Stimulated activated memory B cell treated with anti-CD40 and anti-IgM and Interleukin-4, amounts not matched to agents 10 μg/mL and 1 μg/mL and 100 μg/mL, for 72 hours (primary cell): ENCODE results near the gene POP5.
"Not testable (repeated sequence)": the region's sequence is repeated elsewhere in the genome, so short reads cannot be mapped to it uniquely, and the experiment has no call there.

Experiments used
- ATAC-seq: fragments of 150-1000 bp; cut with Tn5 transposase; 2 replicates; pipeline ENCODE4 v1.10.0; 2021
- H3K27ac Mint-ChIP-seq: one replicate; pipeline ENCODE4 v1.8.0; 2022; ENCODE audit warnings: mild to moderate bottlenecking, mixed read lengths
- H3K27me3 Mint-ChIP-seq: one replicate; pipeline ENCODE4 v1.8.0; 2022; ENCODE audit warnings: mixed read lengths
- H3K36me3 Mint-ChIP-seq: one replicate; pipeline ENCODE4 v1.8.0; 2022; ENCODE audit warnings: mixed read lengths
- H3K4me1 Mint-ChIP-seq: one replicate; pipeline ENCODE4 v1.8.0; 2022; ENCODE audit warnings: mixed read lengths
- H3K4me3 Mint-ChIP-seq: one replicate; pipeline ENCODE4 v1.8.0; 2022; ENCODE audit warnings: mild to moderate bottlenecking, moderate library complexity, mixed read lengths
- H3K9me3 Mint-ChIP-seq: one replicate; pipeline ENCODE4 v1.8.0; 2022; ENCODE audit warnings: mixed read lengths

Gene POP5

DNA sequence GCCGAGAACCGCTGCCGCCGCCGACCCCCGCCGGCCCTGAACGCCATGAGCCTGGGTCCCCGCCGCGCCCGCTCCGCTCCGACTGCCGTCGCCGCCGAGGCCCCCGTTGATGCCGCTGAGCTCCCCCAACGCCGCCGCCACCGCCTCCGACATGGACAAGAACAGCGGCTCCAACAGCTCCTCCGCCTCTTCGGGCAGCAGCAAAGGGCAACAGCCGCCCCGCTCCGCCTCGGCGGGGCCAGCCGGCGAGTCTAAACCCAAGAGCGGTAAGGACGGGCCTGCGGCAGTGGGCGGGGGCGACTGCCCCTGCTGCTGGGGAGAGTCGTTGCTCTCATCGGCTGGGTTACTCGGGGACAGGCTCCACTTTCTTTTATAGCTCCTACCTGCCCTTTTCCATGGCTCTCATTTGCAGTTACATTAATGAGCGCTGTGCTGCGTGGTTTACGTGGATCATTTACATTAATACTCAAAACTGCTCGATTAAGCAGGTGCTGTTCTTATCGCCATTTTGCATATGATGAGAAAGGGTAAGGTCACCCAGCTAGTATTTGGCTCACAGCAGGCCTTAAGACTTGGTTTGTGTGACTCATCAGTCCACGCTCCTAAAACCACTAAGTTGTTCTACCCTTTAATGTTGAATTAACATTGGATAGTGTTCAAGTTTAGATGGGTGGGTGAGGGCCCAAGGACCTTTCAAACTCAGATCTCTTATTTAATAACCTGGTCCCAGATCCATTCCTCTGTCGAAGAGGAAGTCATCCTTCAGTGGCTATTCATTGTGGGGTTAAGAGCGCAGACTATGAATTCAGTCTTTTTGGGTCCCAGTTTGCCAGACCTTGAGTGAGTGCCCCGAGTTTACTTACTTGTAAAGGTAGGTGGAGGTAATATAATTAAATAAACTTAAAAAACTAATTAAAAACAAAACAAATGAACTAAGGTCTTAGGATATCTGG lies 46.2 kb downstream of the POP5 start:
- H3K9me3 Mint-ChIP-seq: no peaks in the 10 kb centered on the region

DNA sequence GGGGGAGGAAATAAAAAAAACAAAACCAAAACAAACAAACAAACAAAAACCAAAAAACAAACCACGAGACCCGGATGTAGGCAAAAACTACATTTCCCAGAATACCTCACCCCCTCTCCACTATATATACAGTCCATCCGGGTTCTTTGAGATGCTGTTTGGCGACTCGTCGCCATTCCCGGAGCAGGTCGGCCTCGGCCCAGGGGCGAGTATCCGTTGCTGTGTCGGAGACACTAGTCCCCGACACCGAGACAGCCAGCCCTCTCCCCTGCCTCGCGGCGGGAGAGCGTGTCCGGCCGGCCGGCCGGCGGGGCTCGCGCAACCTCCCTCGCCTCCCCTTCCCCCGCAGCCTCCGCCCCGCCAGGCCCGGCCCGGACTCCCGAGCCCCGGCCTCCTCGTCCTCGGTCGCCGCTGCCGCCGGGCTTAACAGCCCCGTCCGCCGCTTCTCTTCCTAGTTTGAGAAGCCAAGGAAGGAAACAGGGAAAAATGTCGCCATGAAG lies 46.9 kb downstream of the POP5 start, which contains the start of gene RNF10:
Gene RNF10 (plus strand): TSS at position 154 of the 500 bp plus-strand sequence. CDS start 456 bp downstream, outside the sequence.
- Mint-ChIP-seq H3K27me3 (no peaks in the 10 kb centered on the region), H3K9me3 (no peaks in the 10 kb centered on the region), H3K4me3 (peak within 1 kb of the TSS; percentile 99), H3K27ac (peak within 1 kb of the TSS; percentile 99), H3K4me1 (peaks cover 47% of the 10 kb centered on the region), H3K36me3 (peaks cover 7% of the 10 kb centered on the region)
- ATAC-seq: peak; percentile 90

More for the DNA sequence above, 46.2 kb downstream of the POP5 start:
- ATAC-seq: peak; percentile 73
- peak overlapping the region; percentile 99 for H3K27ac Mint-ChIP-seq
- peaks cover 7% of the 10 kb centered on the region for H3K36me3 Mint-ChIP-seq
- peak overlapping the region; percentile 99 for H3K4me3 Mint-ChIP-seq
- H3K27me3 Mint-ChIP-seq: no peaks in the 10 kb centered on the region
- H3K4me1 Mint-ChIP-seq: peaks cover 45% of the 10 kb centered on the region

GRCh38 chr12:120532701-120533238 lies 48.4 kb downstream of the POP5 start:
- no peak for ATAC-seq
- no peaks in the 10 kb centered on the region for H3K9me3 Mint-ChIP-seq
- H3K27ac Mint-ChIP-seq: peak overlapping the region; percentile 24
- H3K27me3 Mint-ChIP-seq: no peaks in the 10 kb centered on the region
- H3K36me3 Mint-ChIP-seq: peaks cover 7% of the 10 kb centered on the region
- no peak overlapping the region for H3K4me3 Mint-ChIP-seq
- H3K4me1 Mint-ChIP-seq: peaks cover 39% of the 10 kb centered on the region

DNA sequence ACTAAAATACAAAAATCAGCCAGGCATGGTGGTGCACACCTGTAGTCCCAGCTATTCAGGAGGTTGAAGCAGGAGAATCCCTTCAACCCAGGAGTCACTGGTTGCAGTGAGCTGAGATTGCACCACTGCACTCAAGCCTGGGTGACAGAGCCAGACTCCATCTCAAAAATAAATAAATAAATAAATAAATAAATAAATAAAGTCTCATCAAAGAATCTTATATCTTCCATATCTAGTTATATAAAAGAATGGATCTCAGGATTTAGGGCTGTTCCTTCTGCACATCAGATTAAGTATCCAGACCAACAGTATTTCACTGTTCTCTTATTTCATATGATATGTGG lies 50.8 kb downstream of the POP5 start:
- ATAC-seq, H3K36me3 Mint-ChIP-seq, H3K9me3 Mint-ChIP-seq, H3K27me3 Mint-ChIP-seq, H3K27ac Mint-ChIP-seq: not testable (repeated sequence)
- Mint-ChIP-seq H3K4me3 (peak overlapping the region; percentile 100), H3K4me1 (peaks cover 18% of the 10 kb centered on the region)

DNA sequence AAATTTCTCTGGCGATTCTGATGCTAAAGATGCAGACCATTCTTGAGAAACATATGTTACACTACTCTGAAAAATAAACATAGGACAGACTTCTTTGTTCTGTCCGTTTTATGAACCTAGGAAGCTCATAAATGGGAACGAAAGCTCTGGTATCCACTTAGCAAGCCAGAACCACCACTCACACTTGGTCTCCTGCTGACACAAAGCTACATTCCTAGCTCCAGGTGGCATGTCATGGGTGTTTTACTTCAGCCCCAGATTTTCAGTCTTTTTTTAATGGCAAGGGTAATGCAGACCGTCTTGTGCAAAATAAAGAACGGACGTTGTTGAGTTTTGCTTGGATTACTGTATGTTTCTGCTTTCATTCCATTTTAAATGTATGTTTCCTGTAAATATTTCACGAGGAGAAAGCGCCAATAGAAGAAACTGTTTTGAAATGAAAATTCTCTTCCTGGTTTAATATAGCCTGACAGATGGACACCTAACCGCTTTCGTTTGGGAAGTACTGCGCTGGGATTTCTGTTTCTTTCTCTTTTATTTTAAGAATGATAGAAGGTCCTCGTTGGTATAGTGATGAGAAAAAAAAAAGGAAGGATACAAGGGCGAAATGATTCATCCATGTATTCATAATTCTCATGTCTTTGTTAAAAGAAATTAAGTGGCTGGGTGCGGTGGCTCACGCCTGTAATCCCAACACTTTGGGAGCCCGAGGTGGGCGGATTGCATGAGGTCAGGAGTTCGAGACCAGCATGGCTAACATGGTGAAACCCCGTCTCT lies 51.4 kb downstream of the POP5 start:
- Mint-ChIP-seq H3K27ac (peak overlapping the region; percentile 97), H3K36me3 (no peaks in the 10 kb centered on the region)
- ATAC-seq: no peak

DNA sequence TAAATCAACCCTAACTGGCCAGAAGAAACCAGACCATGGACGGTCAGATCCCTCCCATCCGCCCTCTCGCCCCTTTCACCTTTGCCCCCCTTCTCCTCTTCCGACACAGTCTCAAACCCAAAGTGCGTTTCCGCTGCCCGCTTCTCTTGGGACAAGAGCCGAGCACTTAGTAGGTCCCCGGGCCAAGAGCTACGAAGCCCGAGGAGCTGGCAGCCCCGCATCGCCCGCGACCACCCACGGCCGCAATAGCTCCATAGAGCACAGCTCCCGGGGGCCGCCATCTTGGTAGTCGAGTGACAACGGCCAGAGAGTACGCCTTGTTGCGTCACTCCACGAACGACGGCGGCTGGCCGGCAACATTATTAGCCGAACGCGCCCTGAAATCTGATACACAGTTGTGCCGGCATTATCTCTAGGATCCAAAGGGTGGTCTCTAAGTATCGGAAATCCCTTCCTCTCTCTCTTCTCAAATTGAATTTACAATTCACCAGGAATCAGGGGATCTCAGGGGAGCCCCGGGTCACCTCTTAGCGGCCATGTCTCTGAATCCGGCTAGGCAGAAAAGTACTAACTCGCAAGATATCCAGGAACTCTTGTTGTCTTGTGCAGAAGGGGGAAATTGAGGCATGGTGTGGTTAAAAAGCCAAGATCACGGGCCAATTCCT lies 52.2 kb downstream of the POP5 start, which contains the start of gene COQ5:
Gene COQ5 (minus strand): TSS at position 298 of the 665 bp plus-strand sequence. CDS start 17 bp downstream, at position 281.
- Mint-ChIP-seq H3K4me3 (peak within 1 kb of the TSS; percentile 100), H3K36me3 (no peaks in the 10 kb centered on the region), H3K27ac (peak within 1 kb of the TSS; percentile 97), H3K4me1 (peaks cover 18% of the 10 kb centered on the region), H3K9me3 (no peaks in the 10 kb centered on the region), H3K27me3 (no peaks in the 10 kb centered on the region)
- ATAC-seq: peak; percentile 96

More for the DNA sequence above, 51.4 kb downstream of the POP5 start:
- Mint-ChIP-seq H3K4me1 (peaks cover 18% of the 10 kb centered on the region), H3K4me3 (peak overlapping the region; percentile 100), H3K9me3 (no peaks in the 10 kb centered on the region), H3K27me3 (no peaks in the 10 kb centered on the region)
